Nephron progenitor cell (in vitro differentiated cells): Measurements from ENCODE around the gene DCTPP1.

Source experiments
- DNase-seq: peaks from one replicate; pipeline ENCODE4 v3.0.0; 2021
- H3K27ac Mint-ChIP-seq: 2 replicates; pipeline ENCODE4 v1.8.0; 2021; ENCODE audit warnings: mild to moderate bottlenecking, moderate library complexity, mixed read lengths
- H3K27me3 Mint-ChIP-seq: 2 replicates; pipeline ENCODE4 v1.8.0; 2021; ENCODE audit warnings: mild to moderate bottlenecking, low read depth, mixed read lengths; ENCODE audit not compliant: poor library complexity
- H3K36me3 Mint-ChIP-seq: 2 replicates; pipeline ENCODE4 v1.8.0; 2021; ENCODE audit warnings: low read depth, mixed read lengths
- H3K4me1 Mint-ChIP-seq: 2 replicates; pipeline ENCODE4 v1.8.0; 2021; ENCODE audit warnings: mixed read lengths
- H3K4me3 Mint-ChIP-seq: 2 replicates; pipeline ENCODE4 v1.8.0; 2021; ENCODE audit warnings: mild to moderate bottlenecking, moderate library complexity, mixed read lengths
- H3K9me3 Mint-ChIP-seq: 2 replicates; pipeline ENCODE4 v1.8.0; 2021; ENCODE audit warnings: mild to moderate bottlenecking, moderate library complexity, mixed read lengths
- CTCF ChIP-seq: fragments of 200-600 bp; sonication (generic); IDR thresholded peaks from 2 replicates; pipeline ENCODE4 v1.5.0; 2021; ENCODE audit warnings: antibody characterized with exemption

The DCTPP1 gene

GRCh38 chr16:30377812-30378235 lies 52.0 kb downstream of the DCTPP1 start:
- Mint-ChIP-seq H3K27me3 (no peaks in the 10 kb centered on the region), H3K9me3 (no peaks in the 10 kb centered on the region), H3K4me3 (peak overlapping the region; percentile 86), H3K27ac (peak overlapping the region; percentile 100), H3K4me1 (peaks cover 76% of the 10 kb centered on the region), H3K36me3 (peaks cover 5% of the 10 kb centered on the region)
- TF ChIP-seq CTCF = no peak
- DNase-seq = peak; percentile 82

- no peak for TF ChIP-seq CTCF
- no peaks in the 10 kb centered on the region for H3K27me3 Mint-ChIP-seq
- H3K36me3 Mint-ChIP-seq = peaks cover 5% of the 10 kb centered on the region
- peaks cover 76% of the 10 kb centered on the region for H3K4me1 Mint-ChIP-seq
- no peak for DNase-seq
- peak overlapping the region; percentile 100 for H3K27ac Mint-ChIP-seq
- no peaks in the 10 kb centered on the region for H3K9me3 Mint-ChIP-seq
- peak overlapping the region; percentile 86 for H3K4me3 Mint-ChIP-seq
These were observed 52.6 kb downstream of the DCTPP1 start for GRCh38 chr16:30377050-30377811.

DNA sequence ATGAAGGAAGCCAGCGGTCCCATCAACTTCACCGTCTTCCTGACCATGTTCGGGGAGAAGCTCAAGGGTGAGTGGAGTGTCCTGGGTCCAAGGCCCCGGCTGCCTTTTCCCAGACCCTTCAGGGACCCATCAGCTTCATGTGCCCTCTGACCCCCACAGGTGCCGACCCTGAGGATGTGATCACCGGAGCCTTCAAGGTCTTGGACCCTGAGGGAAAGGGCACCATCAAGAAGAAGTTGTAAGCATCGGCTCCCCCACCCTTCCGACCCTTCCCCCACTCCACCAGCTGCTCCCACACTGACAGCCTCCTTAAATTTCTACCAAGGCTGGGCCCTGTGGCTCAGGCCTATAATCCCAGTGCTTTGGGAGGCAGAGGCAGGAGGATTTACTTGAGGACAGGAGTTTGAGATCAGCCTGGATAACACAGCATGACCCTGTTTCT lies 53.3 kb downstream of the DCTPP1 start:
- Mint-ChIP-seq H3K27ac (peak overlapping the region; percentile 100), H3K36me3 (peaks cover 5% of the 10 kb centered on the region)
- DNase-seq = no peak

GRCh38 chr16:30375864-30376263 lies 54.0 kb downstream of the DCTPP1 start:
- TF ChIP-seq CTCF = no peak

More for the DNA sequence above, 53.3 kb downstream of the DCTPP1 start:
- Mint-ChIP-seq H3K4me1 (peaks cover 77% of the 10 kb centered on the region), H3K4me3 (no peak overlapping the region), H3K27me3 (no peaks in the 10 kb centered on the region), H3K9me3 (no peaks in the 10 kb centered on the region)
- TF ChIP-seq CTCF = no peak

DNA sequence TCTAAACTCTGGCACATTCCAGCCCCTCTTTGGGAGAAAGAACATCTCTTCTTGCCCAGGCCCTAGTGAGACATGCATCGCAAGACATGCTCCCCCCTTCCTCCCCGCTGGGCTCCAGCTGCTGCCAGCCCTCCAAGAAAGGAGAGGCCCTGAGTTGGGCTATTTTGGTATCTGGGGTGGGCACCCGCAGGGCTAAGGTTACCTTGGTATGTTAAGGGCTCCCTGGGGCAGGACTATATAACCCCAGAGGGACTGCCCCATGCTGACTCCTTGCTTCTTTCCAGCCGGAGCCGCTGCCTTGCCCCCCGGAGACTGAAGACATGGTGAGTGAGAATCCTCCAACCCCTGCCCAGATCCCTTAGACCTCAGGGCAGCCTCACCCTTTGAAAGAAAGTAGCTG lies 55.3 kb downstream of the DCTPP1 start, which contains the start of gene MYL11:
TSS of gene MYL11 (plus strand) at position 265 of the 400 bp plus-strand sequence. CDS start at position 321, 56 bp downstream.
- H3K27ac Mint-ChIP-seq = peak within 1 kb of the TSS; percentile 92

More at GRCh38 chr16:30375864-30376263, 54.0 kb downstream of the DCTPP1 start:
- no peak for DNase-seq
- Mint-ChIP-seq H3K4me1 (peaks cover 76% of the 10 kb centered on the region), H3K27ac (no peak overlapping the region), H3K36me3 (peaks cover 5% of the 10 kb centered on the region), H3K27me3 (peaks cover 4% of the 10 kb centered on the region), H3K4me3 (no peak overlapping the region), H3K9me3 (no peaks in the 10 kb centered on the region)

More for the DNA sequence above, 55.3 kb downstream of the DCTPP1 start, which contains the start of gene MYL11:
- Mint-ChIP-seq H3K36me3 (no peaks in the 10 kb centered on the region), H3K27me3 (peaks cover 4% of the 10 kb centered on the region), H3K4me3 (peak within 1 kb of the TSS; percentile 28), H3K9me3 (no peaks in the 10 kb centered on the region), H3K4me1 (peaks cover 64% of the 10 kb centered on the region)
- TF ChIP-seq CTCF = no peak
- DNase-seq = no peak
